NCI-H2196 (cell line): ENCODE data around the gene RAB1B.

ENCODE experiments used
- DNase-seq: peaks from one replicate; lab custom pipeline; 2025; ENCODE audit not compliant: unreplicated experiment; lab: John Stamatoyannopoulos, UW

The RAB1B gene

GRCh38 chr11:66268244-66268951 lies at the start of gene RAB1B:
Gene RAB1B, plus strand, starts transcription at chr11:66268639. Its CDS starts 41 bp downstream, at chr11:66268680.
- peak; percentile 100 for DNase-seq

- DNase-seq: no peak
Measured at GRCh38 chr11:66218846-66219620, 49.4 kb upstream of the RAB1B start.

GRCh38 chr11:66219846-66220565 lies 48.4 kb upstream of the RAB1B start:
- DNase-seq: no peak

GRCh38 chr11:66220566-66220935 lies 47.9 kb upstream of the RAB1B start:
- no peak for DNase-seq

GRCh38 chr11:66221012-66221411 lies 47.4 kb upstream of the RAB1B start:
- DNase-seq: no peak

- no peak for DNase-seq
Measured at GRCh38 chr11:66221726-66222236, 46.7 kb upstream of the RAB1B start.

- peak; percentile 92 for DNase-seq
Measured at GRCh38 chr11:66222358-66223149, 45.9 kb upstream of the RAB1B start.

GRCh38 chr11:66224226-66224855 lies 44.1 kb upstream of the RAB1B start:
- no peak for DNase-seq

- no peak for DNase-seq
Measured at GRCh38 chr11:66225066-66225465, 43.4 kb upstream of the RAB1B start.

- no peak for DNase-seq
Measured at GRCh38 chr11:66226101-66226500, 42.3 kb upstream of the RAB1B start.

GRCh38 chr11:66227700-66228099 lies 40.7 kb upstream of the RAB1B start:
- DNase-seq: no peak

GRCh38 chr11:66228521-66228920 lies 39.9 kb upstream of the RAB1B start:
- DNase-seq: no peak

- DNase-seq: no peak
Measured at GRCh38 chr11:66230156-66230555, 38.3 kb upstream of the RAB1B start.

GRCh38 chr11:66230978-66231377 lies 37.5 kb upstream of the RAB1B start:
- no peak for DNase-seq

GRCh38 chr11:66231561-66231960 lies 36.9 kb upstream of the RAB1B start:
- peak; percentile 23 for DNase-seq

- DNase-seq: no peak
Measured at GRCh38 chr11:66232769-66233168, 35.7 kb upstream of the RAB1B start.

GRCh38 chr11:66233301-66233700 lies 35.1 kb upstream of the RAB1B start:
- no peak for DNase-seq

GRCh38 chr11:66235141-66235540 lies 33.3 kb upstream of the RAB1B start:
- DNase-seq: no peak

GRCh38 chr11:66237867-66238266 lies 30.6 kb upstream of the RAB1B start:
- DNase-seq: no peak

- no peak for DNase-seq
Measured at GRCh38 chr11:66238786-66239413, 29.5 kb upstream of the RAB1B start.
